HG03103 (cell line): ENCODE data around the gene CFAP91.

Experiments used
- ATAC-seq: cut with Tn5 transposase; IDR thresholded peaks from one replicate; pipeline ENCODE4 v1.9.1; 2021; ENCODE audit warnings: low read depth; ENCODE audit not compliant: unreplicated experiment

The CFAP91 gene

DNA sequence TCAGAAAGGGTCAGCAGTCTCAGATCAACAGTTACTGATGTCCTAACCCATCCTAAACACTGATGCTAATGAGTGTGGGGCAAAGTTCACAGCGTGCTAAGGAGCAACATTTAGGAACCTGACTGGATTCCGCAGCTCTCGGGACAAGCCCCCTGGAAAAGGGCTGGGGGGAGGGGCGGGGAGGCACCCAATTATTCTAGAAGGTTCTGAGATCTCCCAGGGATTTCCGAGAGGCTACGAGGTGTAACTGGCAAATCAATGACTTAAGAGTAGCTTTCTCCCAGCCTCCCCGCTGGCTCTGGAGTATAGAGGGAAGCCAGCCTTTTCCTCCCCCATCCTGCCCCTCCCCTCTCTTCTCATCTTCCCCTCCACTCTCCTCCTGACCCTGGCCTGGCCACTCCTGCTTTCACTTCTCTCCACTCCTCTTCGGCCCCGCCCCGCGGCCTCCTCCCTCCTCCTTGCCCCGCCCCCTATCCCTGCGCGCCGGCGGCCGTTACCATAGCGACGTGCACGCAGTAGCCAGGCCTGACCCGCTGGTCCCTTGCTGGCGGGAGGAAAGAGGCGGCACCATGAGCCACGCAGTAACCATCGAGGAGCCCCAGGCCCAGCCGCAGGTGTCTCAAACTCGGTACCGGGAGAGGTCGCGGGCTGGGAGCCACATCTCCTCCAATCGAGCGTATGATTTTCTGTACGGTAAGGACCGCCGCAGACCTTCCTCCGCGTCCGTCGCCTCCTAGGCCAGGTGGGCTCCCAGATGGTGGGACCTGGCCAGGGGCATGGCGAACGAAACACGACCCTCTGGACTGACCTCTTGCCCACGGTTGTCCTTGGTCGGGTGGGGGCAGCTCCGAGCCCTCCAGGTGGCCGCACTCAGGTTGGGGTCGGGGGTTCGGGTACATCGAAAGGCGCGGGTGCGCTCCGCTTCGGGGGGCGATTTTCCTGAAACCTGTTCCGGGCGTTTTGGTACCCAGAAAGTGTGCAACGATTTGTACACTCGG, at the start of gene CFAP91:
Gene CFAP91, plus strand, starts transcription at position 493 of the 998 bp plus-strand sequence. Its CDS starts 77 bp downstream, at position 570.
- peak; percentile 90 for ATAC-seq

GRCh38 chr3:119653876-119654275, 48.9 kb upstream of the CFAP91 start:
- ATAC-seq: no peak

GRCh38 chr3:119657887-119658702, 44.7 kb upstream of the CFAP91 start:
- peak; percentile 55 for ATAC-seq

DNA sequence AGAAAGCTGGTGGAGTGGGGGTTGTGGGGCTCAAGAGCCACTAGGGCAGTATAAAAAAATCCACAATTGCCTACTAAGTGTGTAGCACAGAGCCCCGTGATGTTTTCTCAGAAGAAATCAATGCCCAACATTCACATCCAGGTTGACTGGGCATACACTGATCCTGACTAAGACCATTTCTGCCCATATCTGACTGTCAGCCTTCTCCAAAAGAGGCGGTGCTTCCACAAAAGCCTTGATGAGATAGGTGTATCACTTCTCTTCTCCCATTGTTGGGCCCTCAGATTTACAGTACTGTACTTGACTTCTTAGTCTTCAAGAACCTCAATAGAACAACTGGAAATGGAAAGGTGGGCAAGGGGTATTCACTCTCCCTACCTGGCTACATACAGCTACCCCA, 43.8 kb upstream of the CFAP91 start:
- ATAC-seq: no peak

DNA sequence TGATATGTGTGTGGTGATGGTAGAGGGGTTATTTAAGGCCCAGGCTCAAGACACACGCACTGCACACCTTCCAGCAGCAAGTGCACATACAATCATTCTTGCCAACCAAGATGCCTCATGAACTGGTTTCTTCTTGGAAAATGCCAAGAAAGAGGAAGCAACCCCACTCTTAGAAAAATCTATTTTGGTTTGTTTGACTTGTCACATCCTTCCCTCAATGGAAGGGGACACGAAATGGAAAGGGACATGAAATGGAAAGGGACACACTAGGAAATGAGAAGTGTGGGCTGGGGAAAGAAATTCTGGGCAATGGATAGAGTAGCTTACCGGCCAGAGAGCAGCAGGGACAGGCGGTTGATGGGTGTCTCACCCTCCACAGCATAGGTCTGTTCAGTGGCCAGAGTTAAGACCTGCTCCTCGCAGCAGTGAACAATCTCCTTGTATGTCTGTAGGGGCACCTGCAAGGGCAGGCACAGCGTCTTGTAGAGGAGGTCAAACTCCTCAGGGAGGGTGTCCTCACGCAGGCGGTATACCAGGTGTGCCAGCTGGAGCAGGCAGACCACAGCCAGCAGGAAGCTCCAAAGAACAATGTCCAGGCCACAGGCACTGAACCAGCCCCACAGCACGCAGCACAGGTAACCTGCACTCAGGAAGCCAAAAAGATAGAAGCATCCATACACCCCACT, 43.1 kb upstream of the CFAP91 start:
- no peak for ATAC-seq

- no peak for ATAC-seq
These were observed 42.1 kb upstream of the CFAP91 start, which contains the start of gene POPDC2 for GRCh38 chr3:119660474-119661440. POPDC2 (minus strand) TSS chr3:119660589; CDS start chr3:119660423, 166 bp downstream.

GRCh38 chr3:119662604-119663373, 40.0 kb upstream of the CFAP91 start:
- ATAC-seq: no peak

- no peak for ATAC-seq
These were observed 38.9 kb upstream of the CFAP91 start for GRCh38 chr3:119663885-119664284.

GRCh38 chr3:119664370-119664769, 38.5 kb upstream of the CFAP91 start:
- no peak for ATAC-seq

DNA sequence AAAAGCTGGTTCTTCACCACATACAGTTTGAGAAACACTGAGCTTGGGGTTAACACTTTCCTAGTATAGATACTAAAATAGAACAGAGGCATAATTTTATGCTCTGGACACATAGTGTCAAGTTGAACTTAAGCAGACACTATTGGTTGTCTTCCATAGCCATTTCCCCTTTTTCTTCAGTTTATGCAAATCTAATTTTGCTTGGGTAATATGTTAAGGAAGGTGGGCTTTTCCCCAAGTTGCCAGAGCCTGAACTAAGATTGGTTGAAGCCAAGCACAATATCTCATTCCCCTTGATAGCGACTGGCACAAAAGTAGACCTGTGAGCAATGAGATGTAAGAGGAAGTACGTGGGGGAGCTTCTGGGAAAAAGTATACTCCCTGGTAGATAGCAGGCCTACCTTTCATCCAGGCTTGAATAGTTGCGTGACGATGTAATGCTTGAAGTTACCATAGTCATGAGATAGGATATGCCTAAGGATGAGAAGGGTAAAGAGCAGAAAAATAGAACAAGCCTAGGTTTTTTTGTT, 37.9 kb upstream of the CFAP91 start:
- ATAC-seq: no peak

DNA sequence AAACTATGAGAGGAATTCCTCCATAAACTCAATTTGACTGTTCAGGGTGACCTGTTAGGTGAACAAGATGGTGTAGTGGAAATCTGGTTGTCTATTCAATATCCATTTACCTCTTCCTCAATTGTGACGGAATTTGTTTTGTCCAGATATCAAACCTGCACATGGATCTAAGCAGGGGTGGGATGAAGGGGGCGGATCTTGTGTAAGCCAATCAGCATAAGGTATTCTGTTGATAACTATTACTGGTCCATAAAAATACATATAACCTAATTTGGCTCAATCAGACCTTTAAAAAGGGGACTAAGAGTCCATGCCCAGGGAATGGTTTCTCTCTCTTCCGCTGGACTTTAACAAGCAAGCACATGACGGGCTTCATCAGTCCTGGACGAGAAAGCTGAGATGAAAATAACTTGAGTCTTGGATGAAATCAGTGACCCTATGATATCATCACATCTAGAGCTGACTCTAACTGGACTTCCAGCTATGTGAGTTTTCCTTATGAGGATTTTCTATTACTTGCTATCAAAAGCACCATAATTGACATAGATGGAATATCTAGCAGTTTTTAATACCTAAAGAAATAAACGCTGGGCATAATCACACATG, 36.8 kb upstream of the CFAP91 start:
- no peak for ATAC-seq

GRCh38 chr3:119669906-119670570, 32.8 kb upstream of the CFAP91 start:
- ATAC-seq: no peak

- ATAC-seq: no peak
These were observed 30.0 kb upstream of the CFAP91 start for GRCh38 chr3:119672776-119673175.

DNA sequence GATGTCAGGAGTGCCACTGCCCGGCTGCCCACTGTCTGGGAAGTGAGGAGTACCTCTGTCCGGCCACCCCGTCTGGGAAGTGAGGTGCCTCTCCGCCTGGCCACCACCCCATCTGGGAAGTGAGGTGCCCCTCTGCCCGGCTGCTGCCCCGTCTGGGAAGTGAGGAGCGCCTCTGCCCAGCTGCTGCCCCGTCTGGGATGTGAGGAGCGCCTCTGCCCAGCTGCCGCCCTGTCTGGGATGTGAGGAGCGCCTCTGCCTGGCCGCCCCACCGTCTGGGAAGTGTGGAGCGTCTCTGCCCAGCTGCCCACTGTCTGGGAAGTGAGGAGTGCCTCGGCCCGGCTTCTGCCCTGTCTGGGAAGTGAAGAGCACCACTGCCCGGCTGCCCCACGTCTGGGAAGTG, 28.9 kb upstream of the CFAP91 start:
- ATAC-seq: no peak

DNA sequence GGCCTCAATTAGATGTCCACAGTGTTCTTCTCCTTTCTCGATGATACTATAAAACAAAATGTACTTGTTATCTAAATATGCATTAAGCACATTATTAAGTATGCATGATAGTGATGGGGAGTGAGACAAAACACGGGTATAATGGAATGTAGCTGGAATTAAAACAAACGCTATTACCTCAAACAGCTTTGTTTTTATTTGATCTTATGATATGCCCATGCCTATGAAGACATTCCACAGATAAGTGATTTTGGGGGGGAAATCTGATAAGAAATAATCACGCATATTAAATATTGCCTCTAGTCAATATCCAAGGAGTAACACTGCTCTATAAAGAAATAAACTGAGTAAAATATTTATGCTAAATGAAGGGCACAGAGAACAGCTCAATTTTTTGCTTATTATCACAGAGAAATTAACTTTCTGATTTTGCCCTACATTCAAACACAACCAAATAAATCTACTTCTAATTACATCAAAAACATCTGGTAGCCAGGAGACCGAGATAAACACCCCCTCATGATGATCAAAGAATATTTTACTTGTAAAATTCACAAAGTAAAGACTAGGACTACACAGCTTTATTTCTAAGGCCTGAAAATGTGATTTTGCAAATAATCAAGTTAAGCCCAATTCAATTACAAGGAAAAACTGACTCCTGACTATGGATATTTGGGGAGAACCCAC, 27.5 kb upstream of the CFAP91 start:
- no peak for ATAC-seq

DNA sequence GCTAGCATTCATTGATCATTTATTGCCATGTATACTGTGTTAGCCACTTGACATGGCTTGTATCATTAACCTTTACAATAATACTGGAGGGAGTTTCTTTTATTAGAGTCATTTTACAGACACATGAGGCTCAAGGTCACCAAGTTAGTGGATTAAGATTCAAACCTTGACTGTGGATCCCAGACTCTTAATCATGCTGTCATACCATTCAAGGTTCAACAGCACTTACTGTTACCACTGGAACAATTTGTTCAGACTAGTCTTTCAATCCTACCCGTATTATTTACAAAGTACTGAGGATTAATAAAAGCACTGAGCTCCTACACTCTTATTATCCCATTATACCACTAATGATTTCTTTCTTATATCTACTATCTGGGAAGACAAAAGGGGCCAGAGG, 26.8 kb upstream of the CFAP91 start:
- no peak for ATAC-seq
